ENCODE measurements around the gene ACOX2. TPM values are rescaled to one million over a fixed set of nuclear protein-coding genes. Genes with fewer than 3 reads are reported as not detected.

The ACOX2 gene
- total and polyA plus RNA-seq, 2 of the 13 experiments (the other 11 are each of a cell fraction or from before 2014, with no cell fraction given) = 42.6 to 98.5 TPM

GRCh38 chr3:58537412-58538301, 667 bp upstream of the ACOX2 start:
- FAIRE-seq (peak; percentile 70), ATAC-seq (no peak; the same call in 2 of the 3 replicates), DNase-seq (ENCODE audit: low spot score) (peak; percentile 38)
- peak overlapping the region; percentile 85 for H3K27ac ChIP-seq (ENCODE audit: extremely low read length, insufficient read depth, low read length)
- H3K9me3 ChIP-seq (ENCODE audit: low read length) = no peaks in the 10 kb centered on the region
- peak overlapping the region; percentile 87 for H3K4me2 ChIP-seq (ENCODE audit: low read depth, low read length)
- peaks cover 0 to 16% of the 10 kb centered on the region in 2 experiments; a peak in 3 of 5 replicates for H3K36me3 ChIP-seq (replicated peaks in 1 of 2; ENCODE audit: control insufficient read depth in 1 of 2, insufficient read depth in 2 of 2, low read length in 2 of 2)
- H2AFZ ChIP-seq (ENCODE audit: low read length) = no peak overlapping the region
- H3K4me1 ChIP-seq (ENCODE audit: insufficient read depth, low read length) = peaks cover 59% of the 10 kb centered on the region
- H3K4me3 ChIP-seq (replicated peaks in 1 of 3; ENCODE audit: insufficient read depth in 1 of 3, low read depth in 2 of 3, low read length in 3 of 3) = peak overlapping the region; percentile 64 to 78 (median 77); a peak in 5 of 6 replicates
- CTCF ChIA-PET (ENCODE audit: low intra/inter-chr PET ratio, low total read pairs) = no interaction called here
- H3K79me2 ChIP-seq (ENCODE audit: insufficient read depth, low read length) = no peaks in the 10 kb centered on the region
- in situ Hi-C loops (cut with HindIII; ENCODE audit: extremely low pct_ligation_motif_present, low pct_unique_long_range_greater_than_20kb) = loop anchor here (10.0 kb wide), 1 partner anchor 213 kb away; no protein-coding TSS in a partner anchor
- POLR2A ChIA-PET = interaction anchor here (0.6 to 4.5 kb wide), 20 partner anchors 8 to 230 kb away, joined by 3 to 76 read pairs (median 6); partner anchors contain the start of genes HTD2, KCTD6 and RPP14
- no peaks in the 10 kb centered on the region for H4K20me1 ChIP-seq (ENCODE audit: insufficient read depth, low read length)
- 5% methylated on average over 4 of the region's 4 CpGs for WGBS (ENCODE audit: low lambda C conversion rate)
- no TSS peak for BruUV-seq (replicated peaks)
- intact Hi-C loops (cut with micrococcal nuclease; ENCODE audit: unreplicated experiment) = loop anchor here (2.0 to 10.0 kb wide), 4 partner anchors 19 to 203 kb away; partner anchors contain the start of gene PXK
- no peaks in the 10 kb centered on the region for H3K27me3 ChIP-seq (ENCODE audit: control insufficient read depth in 1 of 2, insufficient read depth in 2 of 2, low read length in 2 of 2)
- peak overlapping the region; percentile 81 for H3K9ac ChIP-seq (ENCODE audit: insufficient read depth, low read depth, low read length)
- TF ChIP-seq MAFF (IDR thresholded peaks at IDR 0.05; ENCODE audit: low read depth, low read length) (no peak), TCF7 (IDR thresholded peaks at IDR 0.05; ENCODE audit: low read depth) (no peak), STAG1 (CRISPR knock-in tag; IDR thresholded peaks at IDR 0.05) (no peak), SP2 (CRISPR knock-in tag; IDR thresholded peaks at IDR 0.05) (no peak), ESRRA (CRISPR knock-in tag; IDR thresholded peaks at IDR 0.05; ENCODE audit: low read depth) (0 out of 2 replicates have a peak, but pooled peaks have one; percentile 45), ZBTB40 (IDR thresholded peaks at IDR 0.05) (no peak), ZBTB40 (CRISPR knock-in tag; IDR thresholded peaks at IDR 0.05) (no peak), PRDM4 (CRISPR knock-in tag; IDR thresholded peaks at IDR 0.05; ENCODE audit: borderline replicate concordance) (no peak), ZNF124 (CRISPR knock-in tag; IDR thresholded peaks at IDR 0.05) (no peak), CEBPB (IDR thresholded peaks at IDR 0.05; ENCODE audit: borderline replicate concordance, low read depth, low read length) (peak; percentile 92)
